OCI-LY7 (cell line): ENCODE results near the gene SGPL1. TPM values are rescaled to one million over a fixed set of nuclear protein-coding genes. Genes with fewer than 3 reads are reported as not detected.

Experiments
- BruUV-seq: library from RNA; stranded (reverse); fragments of 400-500 nt; replicated peaks from 2 replicates; lab custom pipeline; 2021; lab: Mats Ljungman, UMichigan
- CTCF ChIA-PET: fragments of 300-600 bp; sonication (Branson Sonifier 250); formaldehyde crosslinking; loops from one replicate; lab custom pipeline; 2022; ENCODE audit warnings: antibody characterized with exemption; ENCODE audit not compliant: unreplicated experiment; lab: Charles Lee
- POLR2A ChIA-PET: fragments of 300-600 bp; sonication (Branson Sonifier 250); formaldehyde crosslinking; loops from one replicate; lab custom pipeline; 2022; ENCODE audit warnings: antibody characterized with exemption; lab: Charles Lee
- DNase-seq: peaks from one replicate; pipeline ENCODE4 v3.0.0-alpha.2; 2015; ENCODE audit warnings: low spot score
- H2AFZ ChIP-seq: fragments of 200-600 bp; sonication (generic), shearing (Covaris generic); 2 replicates; pipeline ENCODE4 v1.6.1; 2014; ENCODE audit warnings: mild to moderate bottlenecking, antibody characterized with exemption, low read length, moderate library complexity
- H3K27ac ChIP-seq: fragments of 200-600 bp; sonication (generic); 2 replicates; pipeline ENCODE4 v1.5.1; 2014; ENCODE audit warnings: mixed run types, low read depth, mild to moderate bottlenecking, moderate library complexity, low read length, inconsistent platforms; ENCODE audit not compliant: poor library complexity, severe bottlenecking
- H3K36me3 ChIP-seq: fragments of 200-600 bp; sonication (generic); 2 replicates; pipeline ENCODE4 v1.6.1; 2014; ENCODE audit warnings: mild to moderate bottlenecking, antibody characterized with exemption, low read length, moderate library complexity, mixed read lengths; ENCODE audit not compliant: insufficient read depth
- H3K4me1 ChIP-seq: fragments of 200-600 bp; sonication (generic); 2 replicates; pipeline ENCODE4 v1.5.1; 2014; ENCODE audit warnings: mild to moderate bottlenecking, low read length; ENCODE audit not compliant: insufficient read depth, poor library complexity, severe bottlenecking
- H3K4me2 ChIP-seq: fragments of 200-600 bp; sonication (generic); 2 replicates; pipeline ENCODE4 v1.6.1; 2014; ENCODE audit warnings: mild to moderate bottlenecking, low read length
- H3K4me3 ChIP-seq: fragments of 200-600 bp; sonication (generic); 2 replicates; pipeline ENCODE4 v1.5.1; 2014; ENCODE audit warnings: mild to moderate bottlenecking, low read depth, low read length; ENCODE audit not compliant: poor library complexity, severe bottlenecking
- H3K79me2 ChIP-seq: fragments of 200-600 bp; sonication (generic); 2 replicates; pipeline ENCODE4 v1.6.1; 2016; ENCODE audit warnings: low read depth, mild to moderate bottlenecking, low read length, moderate library complexity, mixed read lengths; ENCODE audit not compliant: insufficient read depth
- H3K9me2 ChIP-seq: fragments of 200-600 bp; sonication (generic); 2 replicates; pipeline ENCODE4 v1.6.1; 2016; ENCODE audit warnings: mild to moderate bottlenecking, low read length, mixed read lengths; ENCODE audit not compliant: insufficient read depth
- H3K9me3 ChIP-seq: fragments of 200-600 bp; sonication (generic); 2 replicates; pipeline ENCODE4 v1.6.1; 2014; ENCODE audit warnings: mild to moderate bottlenecking, mixed run types, low read length, mixed read lengths
- H4K20me1 ChIP-seq: fragments of 200-600 bp; sonication (generic); 2 replicates; pipeline ENCODE4 v1.6.1; 2014; ENCODE audit warnings: mild to moderate bottlenecking, antibody characterized with exemption, low read length, moderate library complexity, mixed read lengths; ENCODE audit not compliant: insufficient read depth
- CTCF ChIP-seq: fragments of 200-600 bp; sonication (generic); conservative IDR thresholded peaks from 2 replicates; pipeline ENCODE4 v1.5.1; 2014; ENCODE audit warnings: mild to moderate bottlenecking, antibody characterized with exemption, low read length, moderate library complexity, mixed read lengths
- EZH2phosphoT487 ChIP-seq: fragments of 200-600 bp; sonication (generic); IDR thresholded peaks from 2 replicates; pipeline ENCODE4 v1.6.1; 2018; ENCODE audit warnings: low read depth, borderline replicate concordance, mild to moderate bottlenecking, mixed run types, antibody characterized with exemption, low read length, moderate library complexity, mixed read lengths
- intact Hi-C: fragments of 100-400 bp; cut with micrococcal nuclease; formaldehyde crosslinking; loops from one replicate; pipeline ENCODE4 v1.10.0; 2022; ENCODE audit not compliant: unreplicated experiment
- total RNA-seq, 2 experiments: library from RNA; depleted of rRNA in 1 of 2; stranded (reverse); fragments of >200 nt in 1 of 2; shearing (Covaris generic) in 1 of 2; gene quantifications; 2 replicates each; pipeline ENCODE4 v1.2.3, GENCODE V29; 2014 to 2022

The SGPL1 gene
- total RNA-seq, 2 experiments from 2014 or later: 11.7 to 25.1 TPM

GRCh38 chr10:70784016-70784415 lies 31.7 kb upstream of the SGPL1 start:
- Histone ChIP-seq H3K9me2 (no peaks in the 10 kb centered on the region), H3K36me3 (no peaks in the 10 kb centered on the region), H2AFZ (no peak overlapping the region), H3K9me3 (no peaks in the 10 kb centered on the region), H3K79me2 (no peaks in the 10 kb centered on the region), H3K4me3 (no peak overlapping the region), H3K4me2 (no peak overlapping the region), H4K20me1 (no peaks in the 10 kb centered on the region), H3K4me1 (no peaks in the 10 kb centered on the region), H3K27ac (no peak overlapping the region)
- DNase-seq: no peak
- ChIA-PET POLR2A (no interaction called here), CTCF (no interaction called here)
- no TSS peak for BruUV-seq
- intact Hi-C loops: no loop called here
- TF ChIP-seq EZH2phosphoT487 (no peak), CTCF (no peak)

- ChIA-PET CTCF (no interaction called here), POLR2A (no interaction called here)
- TF ChIP-seq EZH2phosphoT487 (no peak), CTCF (no peak)
- no peaks in the 10 kb centered on the region for H3K4me1 ChIP-seq
- no peaks in the 10 kb centered on the region for H4K20me1 ChIP-seq
- H3K9me3 ChIP-seq: no peaks in the 10 kb centered on the region
- intact Hi-C loops: no loop called here
- H3K4me2 ChIP-seq: no peak overlapping the region
- no TSS peak for BruUV-seq
- H2AFZ ChIP-seq: no peak overlapping the region
- H3K4me3 ChIP-seq: no peak overlapping the region
- no peaks in the 10 kb centered on the region for H3K9me2 ChIP-seq
- no peaks in the 10 kb centered on the region for H3K79me2 ChIP-seq
- no peaks in the 10 kb centered on the region for H3K36me3 ChIP-seq
- H3K27ac ChIP-seq: no peak overlapping the region
- DNase-seq: no peak
These were observed 31.3 kb upstream of the SGPL1 start for GRCh38 chr10:70784471-70784870.

GRCh38 chr10:70785190-70785589 lies 30.6 kb upstream of the SGPL1 start, which contains the start of gene TBATA:
Gene TBATA, minus strand, starts transcription at chr10:70785377. Its CDS starts 1,998 bp downstream, at chr10:70783379.
- Histone ChIP-seq H3K4me3 (no peak within 1 kb of the TSS), H2AFZ (no peak within 1 kb of the TSS), H3K9me2 (no peaks in the 10 kb centered on the region), H3K36me3 (no peaks in the 10 kb centered on the region), H3K4me2 (no peak within 1 kb of the TSS), H3K79me2 (no peaks in the 10 kb centered on the region), H3K4me1 (no peaks in the 10 kb centered on the region), H3K27ac (no peak within 1 kb of the TSS), H3K9me3 (no peaks in the 10 kb centered on the region), H4K20me1 (no peaks in the 10 kb centered on the region)
- DNase-seq: no peak
- intact Hi-C loops: no loop called here
- TF ChIP-seq CTCF (no peak), EZH2phosphoT487 (no peak)
- no TSS peak for BruUV-seq
- CTCF ChIA-PET: no interaction called here
- POLR2A ChIA-PET: no interaction called here
